Superior temporal gyrus (tissue), 1 donor: ENCODE measurements around the gene ILF2.
A peak's percentile ranks its signal among the peaks of the same experiment; 100 is the strongest.
"Not testable (repeated sequence)": the region's sequence is repeated elsewhere in the genome, so short reads cannot be mapped to it uniquely, and the experiment has no call there.

Experiments used
- DNase-seq: peaks from one replicate; pipeline ENCODE4 v3.0.0-alpha.2; 2016; ENCODE audit errors: extremely low spot score

The ILF2 gene

GRCh38 chr1:153649137-153649862 lies 21.5 kb downstream of the ILF2 start:
- no peak for DNase-seq

- no peak for DNase-seq
Observed at GRCh38 chr1:153648000-153648643, 22.7 kb downstream of the ILF2 start.

GRCh38 chr1:153647346-153647714 lies 23.5 kb downstream of the ILF2 start:
- DNase-seq, result no peak

- DNase-seq, result no peak
Observed at GRCh38 chr1:153646672-153647345, 24.0 kb downstream of the ILF2 start.

GRCh38 chr1:153643816-153644215 lies 27.0 kb downstream of the ILF2 start:
- DNase-seq, result no peak

- no peak for DNase-seq
Observed at GRCh38 chr1:153643100-153643499, 27.7 kb downstream of the ILF2 start.

- DNase-seq, result no peak
Observed at GRCh38 chr1:153642161-153642560, 28.6 kb downstream of the ILF2 start.

- no peak for DNase-seq
Observed at GRCh38 chr1:153640861-153641260, 29.9 kb downstream of the ILF2 start.

GRCh38 chr1:153640213-153640612 lies 30.6 kb downstream of the ILF2 start:
- not testable (repeated sequence) for DNase-seq

GRCh38 chr1:153639280-153639679 lies 31.5 kb downstream of the ILF2 start:
- DNase-seq, result no peak

GRCh38 chr1:153638261-153638660 lies 32.5 kb downstream of the ILF2 start:
- DNase-seq, result no peak

- no peak for DNase-seq
Observed at GRCh38 chr1:153636312-153636711, 34.5 kb downstream of the ILF2 start.

- no peak for DNase-seq
Observed at GRCh38 chr1:153635872-153636271, 34.9 kb downstream of the ILF2 start.

- DNase-seq, result peak; percentile 100
Observed at GRCh38 chr1:153633754-153634665, 36.8 kb downstream of the ILF2 start, which contains the start of gene CHTOP. CHTOP (plus strand) TSS chr1:153634066; CDS start chr1:153636589, 2,523 bp downstream.

GRCh38 chr1:153633161-153633753 lies 37.5 kb downstream of the ILF2 start:
- no peak for DNase-seq

GRCh38 chr1:153631047-153632022 lies 39.5 kb downstream of the ILF2 start:
- no peak for DNase-seq

GRCh38 chr1:153630384-153630783 lies 40.4 kb downstream of the ILF2 start:
- no peak for DNase-seq

- no peak for DNase-seq
Observed at GRCh38 chr1:153629971-153630370, 40.8 kb downstream of the ILF2 start.

GRCh38 chr1:153629343-153629665 lies 41.5 kb downstream of the ILF2 start:
- DNase-seq, result no peak

GRCh38 chr1:153628638-153629342 lies 42.0 kb downstream of the ILF2 start:
- DNase-seq, result no peak
